ENCODE measurements around the gene ATF7IP2. TPM values are rescaled to one million over a fixed set of nuclear protein-coding genes. Genes with fewer than 3 reads are reported as not detected.

Gene ATF7IP2
- total and polyA plus RNA-seq, 2 experiments from 2014 or later: 26.0 to 93.5 TPM

- H3K27ac ChIP-seq: no peak overlapping the region
- TF ChIP-seq CTCF (IDR thresholded peaks at IDR 0.05; ENCODE audit: low read depth, low read length): no peak
Observed at GRCh38 chr16:10529895-10530669, 144.2 kb downstream of the ATF7IP2 start.

GRCh38 chr16:10530685-10531084 lies 144.8 kb downstream of the ATF7IP2 start:
- Histone ChIP-seq H3K27ac (no peak overlapping the region), H3K4me1 (ENCODE audit: low read depth) (peaks cover 2% of the 10 kb centered on the region), H3K4me3 (no peak overlapping the region), H3K27me3 (no peaks in the 10 kb centered on the region), H3K36me3 (peaks cover 19% of the 10 kb centered on the region), H3K9me3 (ENCODE audit: low read depth) (no peaks in the 10 kb centered on the region)
- no peak for TF ChIP-seq CTCF (IDR thresholded peaks at IDR 0.05; ENCODE audit: low read depth, low read length)
- DNase-seq (ENCODE audit: low read depth in 1 of 2, low spot score in 1 of 2): no peak

More at GRCh38 chr16:10529895-10530669, 144.2 kb downstream of the ATF7IP2 start:
- H3K27me3 ChIP-seq: no peaks in the 10 kb centered on the region
- H3K36me3 ChIP-seq: peaks cover 16% of the 10 kb centered on the region
- no peak overlapping the region for H3K4me3 ChIP-seq
- no peak for DNase-seq (ENCODE audit: low read depth in 1 of 2, low spot score in 1 of 2)
- peaks cover 2% of the 10 kb centered on the region for H3K4me1 ChIP-seq (ENCODE audit: low read depth)
- H3K9me3 ChIP-seq (ENCODE audit: low read depth): no peaks in the 10 kb centered on the region

- no peaks in the 10 kb centered on the region for H3K9me3 ChIP-seq (ENCODE audit: low read depth)
- no peaks in the 10 kb centered on the region for H3K27me3 ChIP-seq
- TF ChIP-seq CTCF (IDR thresholded peaks at IDR 0.05; ENCODE audit: low read depth, low read length): no peak
- no peak overlapping the region for H3K27ac ChIP-seq
- H3K4me1 ChIP-seq (ENCODE audit: low read depth): peaks cover 2% of the 10 kb centered on the region
- no peak for DNase-seq (ENCODE audit: low read depth in 1 of 2, low spot score in 1 of 2)
- peaks cover 26% of the 10 kb centered on the region for H3K36me3 ChIP-seq
- H3K4me3 ChIP-seq: no peak overlapping the region
Observed at GRCh38 chr16:10531582-10531981, 145.7 kb downstream of the ATF7IP2 start.

Other genes starting within 250 kb of the ATF7IP2 start
- gene GRIN2A, start 203.6 kb upstream of the ATF7IP2 start, total RNA-seq: 1.7 and 5.5 TPM in 2 replicates
- 0.42 and 1.9 TPM in 2 replicates for gene GRIN2A, start 203.6 kb upstream of the ATF7IP2 start, polyA plus RNA-seq
- 40.9 and 47.5 TPM in 2 replicates for gene EMP2, start 194.5 kb downstream of the ATF7IP2 start, total RNA-seq
- gene EMP2, start 194.5 kb downstream of the ATF7IP2 start, polyA plus RNA-seq: 146 and 151 TPM in 2 replicates